Skeletal muscle cell (primary cell): Measurements from ENCODE around the gene NFKBIZ.

ENCODE experiments used
- DNase-seq: peaks from one replicate; pipeline ENCODE4 v3.0.0-alpha.2; 2010; ENCODE audit warnings: low read depth
- H3K4me3 ChIP-seq: 2 replicates; pipeline ENCODE4 v1.5.1; 2011; ENCODE audit warnings: low read depth, mild to moderate bottlenecking, control low read depth, low read length, moderate library complexity

The NFKBIZ gene, protein sequence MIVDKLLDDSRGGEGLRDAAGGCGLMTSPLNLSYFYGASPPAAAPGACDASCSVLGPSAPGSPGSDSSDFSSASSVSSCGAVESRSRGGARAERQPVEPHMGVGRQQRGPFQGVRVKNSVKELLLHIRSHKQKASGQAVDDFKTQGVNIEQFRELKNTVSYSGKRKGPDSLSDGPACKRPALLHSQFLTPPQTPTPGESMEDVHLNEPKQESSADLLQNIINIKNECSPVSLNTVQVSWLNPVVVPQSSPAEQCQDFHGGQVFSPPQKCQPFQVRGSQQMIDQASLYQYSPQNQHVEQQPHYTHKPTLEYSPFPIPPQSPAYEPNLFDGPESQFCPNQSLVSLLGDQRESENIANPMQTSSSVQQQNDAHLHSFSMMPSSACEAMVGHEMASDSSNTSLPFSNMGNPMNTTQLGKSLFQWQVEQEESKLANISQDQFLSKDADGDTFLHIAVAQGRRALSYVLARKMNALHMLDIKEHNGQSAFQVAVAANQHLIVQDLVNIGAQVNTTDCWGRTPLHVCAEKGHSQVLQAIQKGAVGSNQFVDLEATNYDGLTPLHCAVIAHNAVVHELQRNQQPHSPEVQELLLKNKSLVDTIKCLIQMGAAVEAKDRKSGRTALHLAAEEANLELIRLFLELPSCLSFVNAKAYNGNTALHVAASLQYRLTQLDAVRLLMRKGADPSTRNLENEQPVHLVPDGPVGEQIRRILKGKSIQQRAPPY

DNA sequence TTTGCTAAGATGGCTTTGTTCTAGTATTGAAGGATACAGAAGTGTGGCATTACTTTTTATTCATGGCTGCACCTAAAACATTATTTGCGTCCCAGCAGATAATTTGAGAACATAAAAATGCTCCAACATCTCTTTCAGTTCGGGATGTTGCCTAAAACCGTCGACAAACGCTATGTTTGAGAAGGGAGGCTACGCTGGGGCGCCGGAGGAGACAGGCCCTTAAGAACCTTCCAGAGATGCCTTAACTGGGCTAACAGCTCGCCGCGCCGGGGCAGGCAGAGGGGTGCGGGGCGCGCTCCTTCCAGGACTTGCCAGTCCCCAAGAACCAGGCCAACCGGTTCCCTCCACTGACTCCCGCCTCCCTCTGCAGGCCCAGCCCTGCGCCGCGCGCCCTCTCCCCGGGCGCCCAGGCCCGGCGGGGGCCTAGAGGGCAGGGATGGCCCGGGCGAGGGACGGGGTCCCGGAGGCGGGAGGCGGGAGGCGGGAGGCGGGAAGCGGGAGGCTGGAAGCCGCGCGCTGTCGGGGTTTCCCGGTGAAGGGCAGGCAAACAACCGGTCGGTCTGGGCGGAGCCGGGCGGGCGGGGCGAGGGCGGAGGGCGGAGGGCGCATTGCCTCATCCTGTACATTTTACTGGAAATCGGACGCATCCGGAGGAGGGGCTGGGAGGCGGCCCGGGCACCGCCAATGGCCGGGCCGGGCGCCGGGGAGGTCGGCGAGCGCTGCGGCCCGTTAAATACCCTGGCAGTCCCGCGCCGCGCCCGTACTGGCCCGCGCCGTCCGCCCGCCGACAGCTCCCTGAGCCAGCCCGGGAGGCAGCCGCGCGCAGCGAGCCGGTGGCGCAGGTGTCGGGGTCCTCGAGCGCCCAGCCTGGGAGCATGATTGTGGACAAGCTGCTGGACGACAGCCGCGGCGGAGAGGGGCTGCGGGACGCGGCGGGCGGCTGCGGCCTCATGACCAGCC, at the start of gene NFKBIZ:
Gene NFKBIZ (plus strand): TSS at position 761 of the 960 bp plus-strand sequence. CDS start 115 bp downstream, at position 876.
- peak; percentile 85 for DNase-seq
- H3K4me3 ChIP-seq: peak within 1 kb of the TSS; percentile 93

DNA sequence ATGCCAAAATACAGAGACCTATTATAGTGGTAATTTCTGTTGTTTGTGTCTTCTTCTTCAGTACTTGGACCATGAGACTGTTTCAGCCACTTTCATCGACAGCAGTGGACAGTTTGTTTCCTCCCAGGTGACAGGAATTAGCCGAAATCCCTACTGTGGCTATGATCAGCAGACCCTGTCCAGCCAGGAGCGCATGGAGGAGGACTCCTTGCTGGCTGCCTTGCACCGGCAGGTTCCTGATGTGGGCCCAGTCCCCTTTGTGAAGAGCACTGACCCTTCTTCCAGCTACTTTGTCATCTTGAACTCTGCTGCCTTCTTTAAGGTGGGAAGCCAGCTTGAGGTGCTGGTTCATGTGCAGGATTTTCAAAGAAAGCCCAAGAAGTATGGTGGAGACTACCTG, 48.1 kb upstream of the NFKBIZ start:
- H3K4me3 ChIP-seq: no peak overlapping the region

DNA sequence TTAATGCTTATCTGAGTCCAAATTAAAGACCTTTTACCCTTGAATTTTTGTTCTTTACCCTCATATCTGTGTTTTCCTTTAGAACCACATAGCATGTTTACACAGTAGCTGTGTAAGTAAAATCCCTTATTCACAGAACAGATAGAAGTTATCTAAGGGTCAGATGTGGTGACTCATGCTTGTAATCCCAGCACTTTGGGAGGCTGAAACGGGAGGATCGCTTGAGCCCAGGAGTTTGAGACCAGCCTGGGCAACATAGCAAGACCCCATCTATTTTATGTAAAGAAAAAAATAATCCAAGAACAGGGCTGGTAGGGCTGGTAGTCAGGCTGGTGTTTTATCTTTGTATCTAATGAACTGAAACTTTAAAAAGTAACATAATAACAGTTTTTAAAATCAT, 47.1 kb upstream of the NFKBIZ start:
- DNase-seq: no peak
- no peak overlapping the region for H3K4me3 ChIP-seq

More for the DNA sequence above, 48.1 kb upstream of the NFKBIZ start:
- no peak for DNase-seq

DNA sequence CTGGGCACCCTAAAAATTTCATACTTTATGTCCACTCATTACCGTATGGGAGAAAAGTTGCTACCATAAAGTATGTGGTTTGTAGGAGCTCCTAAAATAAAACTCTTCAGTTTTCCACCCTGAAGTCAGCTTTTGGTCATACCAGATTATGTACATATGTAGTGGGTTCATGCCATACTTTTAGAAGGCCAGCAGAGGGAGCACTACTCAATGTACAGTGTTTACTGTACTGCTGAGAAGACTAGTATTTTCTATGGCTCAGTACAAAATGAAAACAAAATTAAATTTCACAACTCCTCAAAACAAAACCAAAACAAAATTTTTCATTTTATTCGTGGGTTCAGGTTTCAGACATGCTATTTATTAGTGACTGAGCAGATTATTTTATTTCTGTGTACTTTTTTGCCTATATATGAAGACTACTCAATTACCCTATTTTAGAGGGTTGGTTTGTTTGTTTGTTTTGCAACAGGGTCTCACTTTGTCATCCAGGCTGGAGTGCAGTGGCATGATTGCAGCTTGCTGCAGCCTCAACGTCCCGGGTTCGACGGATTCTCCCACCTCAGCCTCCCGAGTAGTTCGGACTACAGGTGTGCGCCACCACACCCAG, 46.0 kb upstream of the NFKBIZ start:
- no peak overlapping the region for H3K4me3 ChIP-seq
- no peak for DNase-seq

DNA sequence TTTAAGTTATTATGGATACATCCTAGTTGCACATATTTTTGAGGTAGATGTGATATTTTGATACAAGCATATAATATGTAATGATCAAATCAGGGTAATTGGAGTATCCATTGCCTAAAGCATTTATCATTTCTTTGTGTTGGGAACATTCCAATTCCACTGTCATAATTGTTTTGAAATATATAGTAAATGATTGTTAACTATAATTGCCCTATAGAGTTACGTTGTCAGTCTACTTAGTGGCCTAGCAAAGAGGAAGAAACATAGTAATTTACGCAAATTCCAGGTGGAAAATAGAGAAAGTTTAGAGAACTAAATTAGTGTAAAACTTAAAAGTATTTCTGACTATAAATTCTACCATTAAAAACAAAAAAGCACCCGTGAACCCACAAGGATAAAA, 45.4 kb upstream of the NFKBIZ start:
- no peak overlapping the region for H3K4me3 ChIP-seq
- DNase-seq: no peak

DNA sequence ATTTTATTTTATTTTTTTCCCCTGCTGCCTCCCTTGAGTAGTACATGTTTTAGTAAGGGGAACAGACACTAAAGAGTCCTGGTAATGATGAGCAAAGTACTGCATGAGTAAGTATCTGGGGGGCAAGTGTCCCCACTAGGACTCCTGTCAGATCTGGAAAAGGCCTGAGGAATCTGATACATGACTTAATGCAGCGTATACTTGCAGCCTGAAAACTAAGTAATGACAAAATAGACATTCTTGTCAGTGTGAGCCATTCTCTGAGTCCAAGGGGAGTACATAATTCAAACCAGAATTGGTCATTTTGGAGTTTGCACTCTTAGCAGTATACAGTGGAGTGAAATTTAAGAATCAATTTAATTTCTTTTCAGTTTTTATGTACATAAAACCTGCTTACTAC, 42.8 kb upstream of the NFKBIZ start:
- no peak overlapping the region for H3K4me3 ChIP-seq
- no peak for DNase-seq

DNA sequence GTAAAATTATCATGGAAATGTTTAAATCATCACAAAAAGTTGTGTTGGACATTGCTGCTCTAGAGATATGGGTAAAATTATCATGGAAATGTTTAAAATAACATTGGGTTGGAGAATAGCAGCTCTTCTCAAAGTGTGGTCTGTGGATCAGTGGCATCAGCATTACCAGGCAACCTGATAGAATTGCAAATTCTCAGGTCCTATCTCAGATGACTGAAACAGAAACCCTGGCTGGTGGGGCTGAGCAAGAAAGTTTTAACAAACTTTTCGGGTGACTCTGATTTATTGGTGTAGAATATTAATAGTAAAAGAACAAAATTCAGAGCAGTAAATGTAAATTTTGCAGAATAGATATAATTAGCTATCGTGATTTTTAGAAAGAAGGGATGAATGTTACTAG, 41.4 kb upstream of the NFKBIZ start:
- H3K4me3 ChIP-seq: no peak overlapping the region
- no peak for DNase-seq

DNA sequence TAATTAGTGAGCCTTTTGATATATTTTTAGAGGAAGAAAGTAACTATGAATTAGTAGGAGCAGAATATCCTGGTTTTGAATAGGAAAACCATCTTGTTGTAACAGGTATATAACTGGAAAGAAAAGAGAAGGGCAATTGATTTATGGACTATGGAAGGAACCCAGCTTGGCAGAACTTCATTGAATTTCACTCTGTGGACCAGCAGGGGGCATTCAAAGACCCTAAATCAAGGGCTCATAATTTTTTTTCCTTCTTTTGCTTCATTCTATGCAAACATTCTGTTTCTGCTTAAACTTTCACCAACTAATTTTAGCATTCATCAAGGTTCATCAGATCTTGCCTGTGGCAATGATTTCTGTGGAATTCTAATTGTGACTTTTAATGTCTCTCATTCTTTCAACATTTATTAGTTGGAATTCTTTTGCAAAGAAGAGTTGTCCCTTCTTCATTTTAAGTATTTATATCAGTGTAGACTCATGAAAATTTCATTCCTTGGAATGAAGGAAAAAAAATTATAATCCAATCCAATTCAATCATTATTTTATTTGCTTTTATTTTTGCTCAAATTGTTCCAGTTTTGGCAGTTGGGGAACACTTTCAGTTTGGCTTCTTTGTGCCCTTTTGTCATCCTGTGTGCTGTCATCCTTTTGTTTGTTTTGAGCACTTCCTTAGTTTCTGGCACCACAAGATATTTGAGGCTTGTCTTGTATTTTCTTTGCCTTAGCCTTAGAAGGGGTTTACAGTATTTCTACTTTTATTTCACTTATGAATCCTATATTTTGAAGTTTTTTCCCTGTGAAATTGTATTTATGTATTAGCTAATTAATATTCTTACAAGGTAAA, 39.9 kb upstream of the NFKBIZ start:
- DNase-seq: no peak
- H3K4me3 ChIP-seq: no peak overlapping the region

DNA sequence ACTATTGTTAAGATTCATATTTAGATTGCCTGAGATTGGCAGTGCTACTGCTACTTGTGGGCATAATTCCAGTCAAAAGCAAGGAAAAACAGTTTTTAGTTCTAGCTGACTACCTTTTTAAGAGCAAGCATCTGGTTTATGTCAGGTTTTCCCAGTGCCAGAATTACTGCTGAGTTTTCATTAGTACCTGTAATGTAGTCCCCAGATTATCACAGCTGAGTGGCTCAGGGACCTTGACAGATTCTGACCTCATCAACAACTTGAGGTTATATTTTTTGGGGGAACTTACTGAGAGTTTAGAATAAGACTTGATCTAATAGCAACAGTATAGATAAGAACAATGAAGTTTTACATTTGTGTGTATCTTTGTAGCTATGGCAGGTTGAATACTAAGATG, 39.3 kb upstream of the NFKBIZ start:
- no peak overlapping the region for H3K4me3 ChIP-seq
- DNase-seq: no peak

DNA sequence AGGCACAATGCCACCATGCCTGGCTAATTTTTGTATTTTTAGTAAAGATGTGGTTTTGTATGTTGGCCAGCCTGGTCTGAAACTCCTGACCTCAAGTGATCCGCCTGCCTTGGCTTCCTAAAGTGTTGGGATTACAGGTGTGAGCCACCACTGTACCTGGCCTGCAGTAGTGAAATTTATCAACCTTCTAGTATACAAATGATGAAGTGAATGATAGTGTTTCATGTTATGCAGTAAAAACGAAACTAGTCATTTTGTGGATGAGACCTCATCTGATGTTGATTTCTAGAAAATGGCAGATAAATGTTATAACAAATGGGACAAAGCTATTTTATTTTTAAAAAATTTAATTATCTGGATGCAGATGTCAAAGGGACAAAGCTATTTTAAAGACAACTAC, 37.4 kb upstream of the NFKBIZ start:
- H3K4me3 ChIP-seq: no peak overlapping the region
- DNase-seq: no peak

DNA sequence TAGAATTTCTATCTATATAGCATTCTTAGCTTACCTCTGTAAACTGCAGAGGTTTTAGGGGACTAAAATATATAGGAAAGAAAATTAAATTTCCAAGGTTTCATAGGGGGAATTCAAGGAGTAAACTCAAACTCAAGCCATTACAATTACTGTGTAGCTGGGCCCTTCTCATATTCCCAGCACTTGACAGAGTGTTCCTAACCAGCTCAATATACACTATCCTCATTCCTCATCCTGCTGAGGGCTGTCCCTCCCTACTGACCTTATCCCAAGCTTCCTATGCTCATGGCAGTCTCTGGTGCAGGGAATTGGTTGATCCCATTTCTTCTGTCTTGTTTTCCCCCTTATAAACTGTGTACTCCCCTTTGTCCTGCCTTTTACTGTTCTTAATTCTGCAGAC, 36.4 kb upstream of the NFKBIZ start:
- no peak for DNase-seq
- no peak overlapping the region for H3K4me3 ChIP-seq

DNA sequence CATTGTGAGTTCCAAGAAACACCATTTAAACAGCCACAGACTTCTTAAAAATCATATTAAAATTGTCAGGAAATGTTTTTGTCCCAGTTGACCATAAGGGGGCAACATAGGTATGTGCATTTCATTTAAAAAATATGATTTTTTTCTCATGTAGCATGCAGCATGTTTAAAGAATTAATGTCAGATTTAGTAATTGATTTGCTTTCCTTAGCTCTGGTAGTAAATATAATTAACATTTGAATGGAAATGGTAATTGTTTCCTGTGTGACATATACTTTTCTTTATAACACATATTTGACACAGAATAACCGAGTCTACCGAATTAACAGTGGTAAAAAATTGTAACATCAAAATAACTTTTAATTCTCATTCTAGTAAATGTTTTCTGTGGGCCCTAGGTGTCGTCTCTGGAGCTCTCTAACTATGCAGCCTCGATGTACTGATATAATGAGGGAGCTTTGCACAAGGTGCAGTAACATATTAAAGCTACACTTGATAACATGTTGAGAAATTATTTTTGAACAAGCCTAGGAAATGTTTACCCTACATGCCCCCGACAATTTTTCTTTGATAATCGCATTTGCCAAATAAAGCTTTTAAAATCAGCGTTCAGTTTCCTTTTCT, 35.4 kb upstream of the NFKBIZ start:
- no peak for DNase-seq
- H3K4me3 ChIP-seq: no peak overlapping the region

DNA sequence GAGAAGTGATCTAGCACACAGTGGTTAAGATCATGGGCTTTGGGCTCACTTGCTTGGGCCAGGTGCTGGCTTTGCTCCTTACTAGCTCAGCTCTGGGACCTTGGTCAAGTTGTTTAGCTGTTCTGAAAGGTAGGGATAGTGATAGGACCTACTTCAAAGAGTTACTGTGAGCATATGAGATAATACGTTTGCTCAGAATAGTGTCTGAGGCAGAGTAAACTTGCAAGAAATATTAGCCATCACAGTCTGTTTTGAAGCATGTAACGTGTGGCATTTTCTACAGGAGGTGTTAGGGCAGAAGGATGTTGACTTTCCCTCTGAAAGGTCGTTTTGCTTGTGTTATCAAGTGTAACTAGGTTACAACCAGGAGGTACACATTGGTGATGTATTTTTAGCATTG, 34.5 kb upstream of the NFKBIZ start:
- H3K4me3 ChIP-seq: no peak overlapping the region
- no peak for DNase-seq

DNA sequence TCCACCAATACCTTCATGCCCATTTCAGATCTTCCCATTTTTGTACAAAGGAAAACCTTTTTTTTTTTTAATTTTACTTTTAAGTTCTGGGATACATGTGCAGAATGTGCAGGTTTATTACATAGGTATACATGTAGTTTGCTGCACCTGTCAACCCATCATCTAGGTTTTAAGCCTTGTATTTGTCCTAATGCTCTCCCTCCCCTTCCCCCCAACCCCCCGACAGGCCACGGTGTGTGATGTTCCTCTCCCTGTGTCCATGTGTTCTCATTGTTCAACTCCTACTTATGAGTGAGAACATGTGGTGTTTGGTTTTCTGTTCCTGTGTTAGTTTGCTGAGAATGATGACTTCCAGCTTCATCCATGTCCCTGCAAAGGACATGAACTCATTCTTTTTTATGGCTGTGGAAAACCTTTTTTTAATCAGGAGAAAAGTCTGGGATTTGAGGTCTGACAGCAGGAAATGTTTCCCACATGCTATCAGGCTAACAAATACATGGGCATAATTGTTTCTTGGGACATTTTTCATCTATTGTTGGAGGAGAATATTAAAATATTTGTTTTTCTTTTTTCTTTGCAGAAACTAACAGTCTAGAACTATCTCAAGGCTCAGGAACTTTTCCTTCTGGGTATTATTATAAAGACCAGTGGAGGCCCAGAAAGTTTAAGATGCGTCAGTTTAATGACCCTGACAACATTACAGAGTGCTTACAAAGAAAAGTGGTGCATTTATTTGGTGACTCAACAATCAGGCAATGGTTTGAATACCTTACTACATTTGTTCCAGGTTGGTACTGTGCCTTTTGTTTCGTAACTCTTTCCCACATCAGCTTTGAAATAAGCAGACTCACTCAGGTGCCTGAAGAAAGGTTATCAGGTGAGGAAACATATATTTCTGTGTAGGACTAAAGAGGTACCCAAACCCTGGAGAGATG, 32.8 kb upstream of the NFKBIZ start:
- DNase-seq: no peak
- no peak overlapping the region for H3K4me3 ChIP-seq

DNA sequence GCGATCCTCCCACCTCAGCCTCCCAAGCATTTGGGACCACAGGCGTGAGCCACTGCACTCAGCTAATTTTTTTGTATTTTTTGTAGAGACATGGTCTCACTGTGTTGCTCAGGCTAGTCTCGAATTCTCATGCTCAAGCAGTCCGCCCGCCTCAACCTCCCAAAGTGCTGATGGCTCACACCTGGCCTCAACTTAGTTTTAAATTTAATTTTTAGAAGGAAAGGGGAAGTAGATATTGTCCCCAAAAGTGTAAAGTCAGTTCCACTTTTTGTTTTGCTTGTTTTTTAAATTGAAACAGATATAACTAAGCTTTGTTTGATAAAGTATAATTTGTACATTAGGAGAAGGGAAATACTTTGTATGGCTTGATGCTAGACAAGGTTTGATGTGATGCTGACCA, 31.3 kb upstream of the NFKBIZ start:
- no peak for DNase-seq
- no peak overlapping the region for H3K4me3 ChIP-seq

DNA sequence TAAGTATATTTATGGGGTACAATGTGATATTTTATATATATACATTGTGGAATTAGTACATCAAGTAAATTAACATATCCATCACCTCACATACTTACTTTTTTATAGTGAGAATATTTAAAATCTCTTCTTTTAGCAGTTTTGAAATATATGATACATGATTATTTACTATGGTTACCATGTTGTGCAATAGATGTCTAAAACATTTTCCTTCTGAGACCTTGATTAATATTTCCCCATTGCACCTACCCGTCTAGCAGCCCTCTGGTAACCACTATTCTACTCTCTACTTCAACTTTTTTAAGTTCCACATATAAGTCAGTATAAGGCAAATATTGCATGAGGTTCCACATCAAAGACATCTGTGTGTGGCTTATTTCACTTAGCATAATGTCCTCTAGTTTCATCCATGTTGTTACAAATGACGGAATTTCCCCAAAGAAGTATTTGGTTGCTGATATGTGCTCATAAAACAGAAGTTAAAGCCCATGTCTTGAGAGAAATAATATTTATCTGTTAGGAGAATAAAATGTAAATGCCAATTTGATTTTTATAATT, 29.6 kb upstream of the NFKBIZ start:
- H3K4me3 ChIP-seq: no peak overlapping the region
- no peak for DNase-seq

DNA sequence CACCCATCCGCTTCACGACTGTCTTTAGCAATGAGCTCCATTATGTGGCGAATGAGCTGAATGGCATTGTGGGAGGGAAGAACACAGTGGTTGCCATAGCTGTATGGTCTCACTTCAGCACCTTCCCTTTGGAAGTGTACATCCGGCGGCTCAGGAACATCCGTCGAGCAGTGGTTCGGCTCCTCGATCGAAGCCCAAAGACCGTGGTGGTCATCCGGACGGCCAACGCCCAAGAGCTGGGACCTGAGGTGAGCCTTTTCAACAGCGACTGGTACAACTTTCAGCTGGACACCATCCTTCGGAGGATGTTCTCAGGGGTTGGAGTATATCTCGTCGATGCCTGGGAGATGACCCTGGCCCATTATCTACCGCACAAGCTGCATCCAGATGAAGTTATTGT, 27.8 kb upstream of the NFKBIZ start:
- DNase-seq: no peak
- no peak overlapping the region for H3K4me3 ChIP-seq
